ENCODE data around the gene METTL21A.
"Not testable (repeated sequence)": the region's sequence is repeated elsewhere in the genome, so short reads cannot be mapped to it uniquely, and the experiment has no call there.

The METTL21A gene

DNA sequence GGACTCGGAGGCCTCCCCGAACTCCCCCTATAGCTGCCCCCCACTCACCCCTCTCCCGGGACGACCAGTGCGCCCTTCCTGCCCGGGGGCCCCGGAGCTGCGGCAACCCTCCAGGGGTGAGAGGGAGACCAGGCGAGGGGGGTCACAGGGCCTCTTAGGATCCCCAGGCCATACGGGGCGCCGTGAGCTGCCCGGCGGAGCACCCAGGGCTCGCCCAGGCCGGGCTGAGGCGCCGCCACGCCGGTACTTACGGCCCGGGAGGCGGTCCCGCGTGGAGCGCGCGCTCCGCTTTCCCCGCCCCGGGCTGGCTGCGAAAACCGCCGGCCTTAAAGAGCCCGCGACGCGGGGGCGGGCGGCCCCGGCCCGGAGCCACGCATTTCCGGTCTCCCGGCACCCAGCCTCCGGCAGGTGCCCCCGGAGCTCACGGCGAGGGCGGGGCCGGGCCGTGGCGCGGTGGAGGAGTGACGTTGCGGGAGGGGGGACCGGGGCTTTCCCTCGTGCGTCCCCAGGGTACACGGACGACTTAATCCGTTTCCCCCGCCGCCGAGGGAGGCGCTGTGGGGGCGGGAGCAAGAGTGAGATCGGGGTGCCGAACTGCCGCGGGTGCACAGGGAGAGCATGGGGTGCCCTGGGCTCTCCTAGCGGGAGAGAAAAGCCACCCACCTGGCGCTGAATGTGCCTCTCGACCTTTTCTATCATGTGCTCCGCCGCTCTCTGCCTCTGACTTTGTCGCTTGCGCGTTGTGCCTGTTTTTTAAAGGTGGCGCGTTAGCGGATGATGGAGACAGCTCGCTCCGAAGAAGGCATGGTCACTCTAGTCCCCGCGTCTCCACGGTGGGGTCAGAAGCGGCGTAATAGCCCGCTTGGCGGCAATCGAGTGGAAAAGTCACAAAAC is at the start of gene METTL21A:
Gene METTL21A (minus strand): TSS at position 381 of the 894 bp plus-strand sequence. CDS start 1,019 bp downstream, outside the sequence.
- Histone ChIP-seq H3K27ac (ENCODE audit: low read depth, low read length) (peak within 1 kb of the TSS; percentile 91), H3K36me3 (ENCODE audit: control insufficient read depth, insufficient read depth, low read length) (peaks cover 36% of the 10 kb centered on the region), H3K27me3 (ENCODE audit: control insufficient read depth, insufficient read depth, low read length) (no peaks in the 10 kb centered on the region), H3K9me3 (ENCODE audit: control insufficient read depth, insufficient read depth, low read length) (no peaks in the 10 kb centered on the region), H3K4me3 (ENCODE audit: low read depth, low read length) (peak within 1 kb of the TSS; percentile 81), H3K9ac (ENCODE audit: low read depth, low read length) (peak within 1 kb of the TSS; percentile 79), H3K4me1 (ENCODE audit: control insufficient read depth, insufficient read depth, low read length) (peaks cover 9% of the 10 kb centered on the region; the same call in 1 of the 2 replicates)

DNA sequence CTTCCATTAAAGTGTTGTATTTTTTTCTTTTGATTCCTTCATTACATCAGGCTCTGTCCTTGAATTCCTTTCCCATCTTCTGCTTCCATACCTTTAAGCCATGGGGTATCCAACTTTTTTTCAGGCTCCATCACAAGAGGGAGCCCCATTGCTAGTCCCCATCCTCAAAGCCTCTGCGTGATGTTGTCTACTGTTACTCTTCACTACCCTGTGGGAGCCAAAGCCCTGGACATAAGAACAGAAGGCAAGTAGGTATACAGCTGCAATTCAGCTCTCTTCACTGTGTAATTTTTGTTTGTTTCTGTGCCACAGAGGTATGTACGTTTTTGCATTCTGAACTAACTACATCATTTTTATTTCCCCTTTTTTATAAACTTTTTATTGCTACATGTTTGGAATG is 49.6 kb upstream of the METTL21A start:
- no peaks in the 10 kb centered on the region for H3K36me3 ChIP-seq (ENCODE audit: control insufficient read depth, insufficient read depth, low read length)
- no peak overlapping the region for H3K9ac ChIP-seq (ENCODE audit: low read depth, low read length)
- no peaks in the 10 kb centered on the region for H3K9me3 ChIP-seq (ENCODE audit: control insufficient read depth, insufficient read depth, low read length)
- H3K4me1 ChIP-seq (ENCODE audit: control insufficient read depth, insufficient read depth, low read length), result peaks cover 14% of the 10 kb centered on the region
- H3K27ac ChIP-seq (ENCODE audit: low read depth, low read length), result peak overlapping the region; percentile 71
- H3K4me3 ChIP-seq (ENCODE audit: low read depth, low read length), result no peak overlapping the region
- H3K27me3 ChIP-seq (ENCODE audit: control insufficient read depth, insufficient read depth, low read length), result no peaks in the 10 kb centered on the region

DNA sequence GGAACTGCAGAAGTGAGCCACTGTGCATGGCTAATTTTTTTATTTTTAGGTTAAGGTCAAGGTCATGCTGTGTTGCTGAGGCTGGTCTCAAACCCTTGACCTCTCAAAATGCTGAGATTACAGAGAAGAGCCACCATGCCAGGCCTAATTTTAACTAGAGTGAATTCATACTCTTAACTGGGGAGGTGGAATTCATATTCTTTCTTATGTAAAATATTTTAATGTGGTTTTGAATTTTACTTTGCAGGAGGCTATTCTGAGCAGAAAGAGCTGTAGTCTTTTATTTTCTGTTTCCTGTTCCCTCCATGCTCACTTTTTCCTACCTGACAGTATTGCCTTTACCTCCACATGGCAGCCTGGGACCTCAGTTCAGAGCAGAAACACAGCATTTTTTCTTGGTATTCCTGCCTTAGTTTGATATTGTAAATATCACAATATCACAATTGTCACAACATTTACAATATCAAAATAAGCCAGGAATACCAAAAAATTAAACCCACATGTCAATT is 49.1 kb upstream of the METTL21A start:
- H3K27me3 ChIP-seq (ENCODE audit: control insufficient read depth, insufficient read depth, low read length), result no peaks in the 10 kb centered on the region
- no peak overlapping the region for H3K9ac ChIP-seq (ENCODE audit: low read depth, low read length)
- no peaks in the 10 kb centered on the region for H3K9me3 ChIP-seq (ENCODE audit: control insufficient read depth, insufficient read depth, low read length)
- peaks cover 14% of the 10 kb centered on the region for H3K4me1 ChIP-seq (ENCODE audit: control insufficient read depth, insufficient read depth, low read length)
- no peak overlapping the region for H3K4me3 ChIP-seq (ENCODE audit: low read depth, low read length)
- H3K27ac ChIP-seq (ENCODE audit: low read depth, low read length), result peak overlapping the region; percentile 71
- no peaks in the 10 kb centered on the region for H3K36me3 ChIP-seq (ENCODE audit: control insufficient read depth, insufficient read depth, low read length)

DNA sequence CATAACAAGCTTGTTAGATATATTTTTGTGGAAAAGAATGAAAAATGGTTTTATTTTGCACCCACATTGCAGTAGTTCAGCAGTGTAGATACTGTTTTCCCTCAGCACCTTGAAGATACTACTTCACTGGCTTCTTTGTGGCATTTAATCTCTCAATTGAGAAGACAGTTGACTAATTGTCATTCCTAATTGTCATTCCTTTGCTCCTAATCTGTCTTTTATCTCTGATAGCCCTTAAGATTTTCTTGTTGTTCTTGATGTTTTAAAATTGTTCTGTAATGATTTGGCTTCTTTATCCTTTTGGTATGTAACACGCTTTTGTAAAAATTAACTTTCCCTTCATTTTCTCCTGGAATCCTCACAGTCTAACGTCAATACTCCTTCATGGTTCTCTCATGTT is 48.2 kb upstream of the METTL21A start:
- no peaks in the 10 kb centered on the region for H3K36me3 ChIP-seq (ENCODE audit: control insufficient read depth, insufficient read depth, low read length)
- peak overlapping the region; percentile 71 for H3K27ac ChIP-seq (ENCODE audit: low read depth, low read length)
- no peaks in the 10 kb centered on the region for H3K27me3 ChIP-seq (ENCODE audit: control insufficient read depth, insufficient read depth, low read length)
- peaks cover 14% of the 10 kb centered on the region for H3K4me1 ChIP-seq (ENCODE audit: control insufficient read depth, insufficient read depth, low read length)
- no peaks in the 10 kb centered on the region for H3K9me3 ChIP-seq (ENCODE audit: control insufficient read depth, insufficient read depth, low read length)
- no peak overlapping the region for H3K4me3 ChIP-seq (ENCODE audit: low read depth, low read length)
- no peak overlapping the region for H3K9ac ChIP-seq (ENCODE audit: low read depth, low read length)

DNA sequence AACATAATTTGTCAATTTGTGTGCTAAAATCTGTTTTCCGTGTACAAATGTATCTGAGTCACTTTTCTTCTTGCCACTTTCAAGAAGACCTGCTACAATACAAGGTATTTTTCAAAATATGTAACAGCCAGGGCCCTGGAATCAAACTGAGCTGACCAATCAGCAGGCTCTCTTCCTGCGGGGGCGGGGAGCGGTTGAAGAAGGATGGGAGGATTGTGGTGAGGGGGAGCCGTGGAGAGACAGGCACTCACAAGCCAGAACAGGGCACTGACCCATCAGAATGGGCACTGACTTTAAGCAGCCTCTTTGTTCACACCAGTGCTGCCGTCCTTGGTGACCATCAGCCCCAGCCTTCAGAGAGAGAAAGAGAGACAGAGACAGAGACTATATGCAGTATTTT is 45.7 kb upstream of the METTL21A start:
- Histone ChIP-seq H3K4me3 (ENCODE audit: low read depth, low read length) (no peak overlapping the region), H3K4me1 (ENCODE audit: control insufficient read depth, insufficient read depth, low read length) (peaks cover 14% of the 10 kb centered on the region), H3K36me3 (ENCODE audit: control insufficient read depth, insufficient read depth, low read length) (no peaks in the 10 kb centered on the region), H3K9ac (ENCODE audit: low read depth, low read length) (no peak overlapping the region), H3K27me3 (ENCODE audit: control insufficient read depth, insufficient read depth, low read length) (no peaks in the 10 kb centered on the region), H3K9me3 (ENCODE audit: control insufficient read depth, insufficient read depth, low read length) (no peaks in the 10 kb centered on the region), H3K27ac (ENCODE audit: low read depth, low read length) (no peak overlapping the region)

DNA sequence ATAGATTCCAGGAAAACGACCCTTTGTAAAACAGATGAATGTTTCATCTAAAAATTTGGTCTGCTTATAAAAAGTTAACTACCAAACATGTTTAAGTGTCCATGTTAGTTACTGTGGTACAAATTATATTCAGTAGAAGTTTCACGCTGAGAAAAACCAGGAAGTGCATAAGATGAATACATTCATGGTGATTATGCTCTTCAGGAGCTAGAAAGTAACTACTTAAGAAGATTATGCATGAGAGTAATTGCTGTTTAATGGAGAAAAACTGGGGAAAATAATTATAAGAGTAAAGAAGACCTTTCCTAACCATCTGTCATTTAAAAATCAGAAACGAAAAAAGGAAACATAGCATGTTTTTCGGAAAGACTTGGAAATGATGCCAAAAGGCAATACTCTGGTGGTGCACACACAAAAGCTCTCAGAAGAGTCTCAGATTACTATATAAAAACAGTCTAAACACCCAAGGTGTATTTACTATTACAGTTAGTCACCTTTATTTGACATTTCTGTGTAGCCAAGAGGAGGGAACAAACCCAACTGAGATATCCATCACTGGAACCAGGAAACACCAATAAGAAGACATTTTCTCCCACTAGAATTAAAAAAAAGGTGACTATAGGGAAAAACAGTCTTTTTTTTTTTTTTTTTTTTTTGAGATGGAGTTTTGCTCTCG is 38.8 kb upstream of the METTL21A start:
- no peak overlapping the region for H3K4me3 ChIP-seq (ENCODE audit: low read depth, low read length)
- H3K27ac ChIP-seq (ENCODE audit: low read depth, low read length), result no peak overlapping the region
- H3K27me3 ChIP-seq (ENCODE audit: control insufficient read depth, insufficient read depth, low read length), result no peaks in the 10 kb centered on the region
- H3K36me3 ChIP-seq (ENCODE audit: control insufficient read depth, insufficient read depth, low read length), result no peaks in the 10 kb centered on the region
- no peaks in the 10 kb centered on the region for H3K9me3 ChIP-seq (ENCODE audit: control insufficient read depth, insufficient read depth, low read length)
- no peak overlapping the region for H3K9ac ChIP-seq (ENCODE audit: low read depth, low read length)
- peaks cover 4% of the 10 kb centered on the region for H3K4me1 ChIP-seq (ENCODE audit: control insufficient read depth, insufficient read depth, low read length)

DNA sequence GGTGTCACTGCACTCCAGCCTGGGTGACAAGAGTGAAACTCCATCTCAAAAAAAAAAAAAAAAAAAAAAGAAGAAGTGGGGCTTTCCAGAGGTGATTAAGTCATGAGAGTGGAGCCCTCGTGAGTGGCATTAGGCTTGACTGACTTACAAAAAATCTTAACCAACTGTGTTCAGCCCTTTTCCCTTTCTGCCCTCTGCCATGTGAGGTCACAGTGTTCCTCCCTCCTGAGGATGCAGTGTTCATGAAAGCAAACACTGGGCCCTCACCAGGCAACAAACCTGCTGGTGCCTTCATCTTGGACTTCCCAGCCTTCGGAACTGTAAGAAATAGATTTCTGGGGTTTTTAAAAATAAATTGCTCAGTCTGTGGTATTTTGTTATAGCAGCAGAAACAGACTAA is 37.0 kb upstream of the METTL21A start:
- Histone ChIP-seq H3K4me1 (ENCODE audit: control insufficient read depth, insufficient read depth, low read length) (peaks cover 4% of the 10 kb centered on the region), H3K36me3 (ENCODE audit: control insufficient read depth, insufficient read depth, low read length) (no peaks in the 10 kb centered on the region), H3K9ac (ENCODE audit: low read depth, low read length) (no peak overlapping the region), H3K4me3 (ENCODE audit: low read depth, low read length) (no peak overlapping the region), H3K9me3 (ENCODE audit: control insufficient read depth, insufficient read depth, low read length) (no peaks in the 10 kb centered on the region), H3K27me3 (ENCODE audit: control insufficient read depth, insufficient read depth, low read length) (no peaks in the 10 kb centered on the region), H3K27ac (ENCODE audit: low read depth, low read length) (no peak overlapping the region)

DNA sequence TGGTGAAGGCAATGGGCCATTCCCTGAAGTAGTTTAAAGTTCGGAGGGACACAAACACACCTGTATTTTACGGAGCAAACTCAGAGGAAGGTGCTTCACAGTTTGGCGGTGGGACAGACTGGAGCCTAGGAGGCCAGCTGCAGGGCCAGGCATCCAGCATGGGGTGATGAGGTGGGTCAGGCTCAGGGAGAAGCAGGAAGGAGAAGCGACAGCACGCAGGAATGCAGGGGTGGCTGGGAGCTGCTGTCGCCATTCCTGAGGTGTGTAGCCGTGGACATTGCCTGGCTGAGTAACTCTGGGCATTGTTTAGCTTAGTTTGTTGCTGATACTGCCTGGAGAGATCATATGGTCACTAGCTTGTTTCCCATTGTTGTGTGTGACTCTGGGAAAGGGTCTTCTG is 35.8 kb upstream of the METTL21A start:
- no peaks in the 10 kb centered on the region for H3K27me3 ChIP-seq (ENCODE audit: control insufficient read depth, insufficient read depth, low read length)
- no peaks in the 10 kb centered on the region for H3K9me3 ChIP-seq (ENCODE audit: control insufficient read depth, insufficient read depth, low read length)
- H3K27ac ChIP-seq (ENCODE audit: low read depth, low read length), result no peak overlapping the region
- peaks cover 4% of the 10 kb centered on the region for H3K4me1 ChIP-seq (ENCODE audit: control insufficient read depth, insufficient read depth, low read length)
- H3K4me3 ChIP-seq (ENCODE audit: low read depth, low read length), result no peak overlapping the region
- no peak overlapping the region for H3K9ac ChIP-seq (ENCODE audit: low read depth, low read length)
- H3K36me3 ChIP-seq (ENCODE audit: control insufficient read depth, insufficient read depth, low read length), result no peaks in the 10 kb centered on the region

DNA sequence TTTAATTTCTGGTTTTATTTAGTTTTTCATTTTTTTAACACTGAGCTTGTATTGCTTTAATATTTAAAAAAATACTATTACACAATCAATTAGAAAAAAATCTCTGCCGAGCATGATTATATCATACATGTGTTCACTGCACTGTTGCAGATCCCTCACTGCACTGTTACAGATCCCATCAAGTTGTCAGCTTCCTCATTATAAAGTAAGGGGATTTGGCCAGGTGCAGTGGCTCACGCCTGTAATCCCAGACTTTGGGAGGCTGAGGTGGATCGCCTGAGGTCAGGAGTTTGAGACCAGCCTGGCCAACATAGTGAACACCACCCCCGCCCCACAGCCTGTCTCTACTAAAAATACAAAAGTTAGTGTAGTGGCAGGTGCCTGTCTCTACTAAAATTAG is 33.0 kb upstream of the METTL21A start:
- no peaks in the 10 kb centered on the region for H3K27me3 ChIP-seq (ENCODE audit: control insufficient read depth, insufficient read depth, low read length)
- peaks cover 4% of the 10 kb centered on the region for H3K4me1 ChIP-seq (ENCODE audit: control insufficient read depth, insufficient read depth, low read length)
- H3K36me3 ChIP-seq (ENCODE audit: control insufficient read depth, insufficient read depth, low read length), result no peaks in the 10 kb centered on the region
- no peaks in the 10 kb centered on the region for H3K9me3 ChIP-seq (ENCODE audit: control insufficient read depth, insufficient read depth, low read length)
- H3K27ac ChIP-seq (ENCODE audit: low read depth, low read length), result no peak overlapping the region
- no peak overlapping the region for H3K4me3 ChIP-seq (ENCODE audit: low read depth, low read length)
- H3K9ac ChIP-seq (ENCODE audit: low read depth, low read length), result no peak overlapping the region

DNA sequence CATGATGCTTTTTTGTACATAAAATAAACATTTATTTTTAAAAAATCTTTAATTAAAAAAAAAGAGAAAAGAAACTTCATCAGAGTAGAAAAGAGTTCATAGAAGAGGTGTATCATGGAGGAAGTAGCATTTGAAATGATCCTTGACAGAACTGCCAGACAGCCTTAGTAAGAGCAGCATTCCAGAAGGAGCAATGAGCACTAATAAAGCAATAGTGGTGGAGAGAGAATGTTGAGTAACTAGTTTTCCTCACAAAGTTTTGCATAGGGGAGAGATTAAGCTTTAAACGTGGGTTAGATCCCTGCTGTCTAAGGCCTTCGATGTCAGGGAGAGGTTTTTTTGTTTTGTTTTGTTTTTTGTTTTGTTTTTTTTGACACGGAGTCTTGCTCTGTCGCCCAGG is 29.8 kb upstream of the METTL21A start:
- Histone ChIP-seq H3K4me1 (ENCODE audit: control insufficient read depth, insufficient read depth, low read length) (no peaks in the 10 kb centered on the region), H3K27me3 (ENCODE audit: control insufficient read depth, insufficient read depth, low read length) (no peaks in the 10 kb centered on the region), H3K9ac (ENCODE audit: low read depth, low read length) (no peak overlapping the region), H3K36me3 (ENCODE audit: control insufficient read depth, insufficient read depth, low read length) (no peaks in the 10 kb centered on the region), H3K27ac (ENCODE audit: low read depth, low read length) (no peak overlapping the region), H3K9me3 (ENCODE audit: control insufficient read depth, insufficient read depth, low read length) (no peaks in the 10 kb centered on the region), H3K4me3 (ENCODE audit: low read depth, low read length) (no peak overlapping the region)

DNA sequence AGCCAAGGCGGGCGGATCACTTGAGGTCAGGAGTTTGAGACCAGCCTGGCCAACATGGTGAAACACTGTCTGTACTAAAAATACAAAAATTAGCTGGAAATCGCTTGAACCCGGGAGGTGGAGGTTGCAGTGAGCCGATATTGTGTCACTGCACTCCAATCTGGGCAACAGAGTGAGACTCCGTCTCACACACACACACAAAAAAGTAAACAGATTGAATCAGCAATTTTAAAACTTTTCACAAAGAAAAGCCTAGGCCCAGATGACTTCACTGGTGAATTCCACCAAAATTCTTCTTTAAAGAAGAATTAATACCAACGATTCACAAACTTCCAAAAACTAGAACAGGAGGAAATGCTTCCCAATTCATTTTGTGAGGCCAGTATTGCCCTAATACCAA is 21.4 kb upstream of the METTL21A start:
- H3K36me3 ChIP-seq (ENCODE audit: control insufficient read depth, insufficient read depth, low read length); H3K4me3 ChIP-seq (ENCODE audit: low read depth, low read length); H3K27ac ChIP-seq (ENCODE audit: low read depth, low read length); H3K27me3 ChIP-seq (ENCODE audit: control insufficient read depth, insufficient read depth, low read length); H3K4me1 ChIP-seq (ENCODE audit: control insufficient read depth, insufficient read depth, low read length); H3K9ac ChIP-seq (ENCODE audit: low read depth, low read length); H3K9me3 ChIP-seq (ENCODE audit: control insufficient read depth, insufficient read depth, low read length): not testable (repeated sequence)

Measured in HUES48 (cell line).